Measurements from ENCODE around the gene EYA2. TPM values are rescaled to one million over a fixed set of nuclear protein-coding genes. Genes with fewer than 3 reads are reported as not detected.

The EYA2 gene
- total and polyA plus RNA-seq, 12 donors = 0.26 to 1.9 (median 0.70) TPM

- H3K27ac ChIP-seq = peak overlapping the region in 1 of 10 donors; percentile 51
- intact Hi-C loops (cut with DNase I) = no loop called here
- ATAC-seq (peak in 4 of 8 donors; percentile 31 to 69 (median 53)), DNase-seq (no peak)
- H3K4me1 ChIP-seq = peaks cover 0 to 7% (median 0%) of the 10 kb centered on the region in 9 donors
- H3K36me3 ChIP-seq = no peaks in the 10 kb centered on the region
- TF ChIP-seq, protein P1, sequence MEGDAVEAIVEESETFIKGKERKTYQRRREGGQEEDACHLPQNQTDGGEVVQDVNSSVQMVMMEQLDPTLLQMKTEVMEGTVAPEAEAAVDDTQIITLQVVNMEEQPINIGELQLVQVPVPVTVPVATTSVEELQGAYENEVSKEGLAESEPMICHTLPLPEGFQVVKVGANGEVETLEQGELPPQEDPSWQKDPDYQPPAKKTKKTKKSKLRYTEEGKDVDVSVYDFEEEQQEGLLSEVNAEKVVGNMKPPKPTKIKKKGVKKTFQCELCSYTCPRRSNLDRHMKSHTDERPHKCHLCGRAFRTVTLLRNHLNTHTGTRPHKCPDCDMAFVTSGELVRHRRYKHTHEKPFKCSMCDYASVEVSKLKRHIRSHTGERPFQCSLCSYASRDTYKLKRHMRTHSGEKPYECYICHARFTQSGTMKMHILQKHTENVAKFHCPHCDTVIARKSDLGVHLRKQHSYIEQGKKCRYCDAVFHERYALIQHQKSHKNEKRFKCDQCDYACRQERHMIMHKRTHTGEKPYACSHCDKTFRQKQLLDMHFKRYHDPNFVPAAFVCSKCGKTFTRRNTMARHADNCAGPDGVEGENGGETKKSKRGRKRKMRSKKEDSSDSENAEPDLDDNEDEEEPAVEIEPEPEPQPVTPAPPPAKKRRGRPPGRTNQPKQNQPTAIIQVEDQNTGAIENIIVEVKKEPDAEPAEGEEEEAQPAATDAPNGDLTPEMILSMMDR (IDR thresholded peaks at IDR 0.05) = no peak
- H3K9me3 ChIP-seq = peaks cover 0 to 3% (median 0%) of the 10 kb centered on the region in 11 donors
- H3K27me3 ChIP-seq = peaks cover 0 to 10% (median 5%) of the 10 kb centered on the region in 7 donors
- WGBS, 2 donors = 51 to 60% methylated on average over 9 of the region's 9 CpGs
- no peak overlapping the region for H3K4me3 ChIP-seq
Measured at GRCh38 chr20:46945465-46945864, 50.8 kb downstream of the EYA2 start.

DNA sequence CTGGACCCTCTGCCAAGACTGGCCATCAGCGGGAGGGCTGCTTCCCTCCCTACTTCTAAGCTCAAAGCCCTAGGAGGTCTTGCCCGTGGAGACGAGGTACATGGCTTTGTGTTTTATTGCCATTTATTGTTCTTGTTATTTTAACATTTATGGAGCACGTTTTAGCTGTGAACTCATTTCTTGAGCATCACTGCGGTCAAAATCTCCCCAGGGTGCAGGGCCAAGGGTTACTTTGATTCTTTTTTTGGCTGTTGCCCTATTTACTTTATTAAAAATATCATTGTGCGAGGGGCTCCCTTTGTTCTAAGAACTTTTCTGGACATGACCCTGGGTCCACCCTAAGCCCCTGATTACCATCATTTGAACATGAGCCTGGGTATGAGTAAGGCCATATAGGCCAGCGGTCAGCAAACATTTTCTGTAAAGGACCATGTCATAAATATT lies 51.6 kb downstream of the EYA2 start:
- peaks cover 0 to 7% (median 0%) of the 10 kb centered on the region in 9 donors for H3K4me1 ChIP-seq
- H3K36me3 ChIP-seq = no peaks in the 10 kb centered on the region
- peaks cover 0 to 8% (median 1%) of the 10 kb centered on the region in 7 donors for H3K27me3 ChIP-seq
- H3K27ac ChIP-seq = peak overlapping the region in 3 of 10 donors; percentile 7 to 51 (median 30)
- H3K4me3 ChIP-seq = no peak overlapping the region
- intact Hi-C loops (cut with DNase I) = no loop called here
- TF ChIP-seq, protein P1 (IDR thresholded peaks at IDR 0.05) = no peak
- H3K9me3 ChIP-seq = peaks cover 0 to 3% (median 0%) of the 10 kb centered on the region in 11 donors
- 70 to 76% methylated on average over 7 of the region's 7 CpGs for WGBS, 2 donors
- ATAC-seq = peak; percentile 9 to 54 (median 42)
- DNase-seq = no peak

DNA sequence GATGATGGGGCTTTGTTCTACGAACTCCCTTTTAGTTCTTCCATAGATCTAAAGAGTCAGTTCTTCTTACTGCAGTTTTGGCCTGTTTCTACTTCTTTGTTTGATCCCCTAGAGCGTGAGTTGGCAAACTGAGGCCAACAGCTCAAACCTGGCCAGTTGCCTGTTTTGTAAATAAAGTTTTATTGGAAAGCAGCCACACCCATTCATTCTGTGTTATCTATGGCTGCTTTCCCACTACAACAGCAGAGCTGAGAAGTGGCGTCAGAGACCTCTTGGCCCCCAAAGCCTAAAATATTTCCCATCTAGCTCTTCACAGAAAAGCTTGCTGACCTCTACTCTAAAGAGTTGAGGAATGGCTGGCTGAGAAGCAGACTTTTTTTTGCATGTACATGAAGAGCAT lies 52.2 kb downstream of the EYA2 start:
- no peak overlapping the region for H3K4me3 ChIP-seq
- intact Hi-C loops (cut with DNase I) = no loop called here
- peak overlapping the region in 1 of 10 donors; percentile 30 for H3K27ac ChIP-seq
- WGBS, 2 donors = 68 to 72% methylated on average over 3 of the region's 3 CpGs
- peaks cover 0 to 7% (median 0%) of the 10 kb centered on the region in 9 donors for H3K4me1 ChIP-seq
- peak in 1 of 8 donors; percentile 50 for ATAC-seq
- H3K9me3 ChIP-seq = peaks cover 0 to 3% (median 0%) of the 10 kb centered on the region in 11 donors
- peaks cover 0 to 8% (median 0%) of the 10 kb centered on the region in 7 donors for H3K27me3 ChIP-seq
- no peak for DNase-seq
- no peaks in the 10 kb centered on the region for H3K36me3 ChIP-seq
- TF ChIP-seq, protein P1 (IDR thresholded peaks at IDR 0.05) = no peak

GRCh38 chr20:46948081-46948480 lies 53.4 kb downstream of the EYA2 start:
- H3K9me3 ChIP-seq = peaks cover 0 to 3% (median 0%) of the 10 kb centered on the region in 11 donors
- intact Hi-C loops (cut with DNase I) = no loop called here
- H3K4me1 ChIP-seq = peaks cover 0 to 7% (median 0%) of the 10 kb centered on the region in 9 donors
- TF ChIP-seq, protein P1 (IDR thresholded peaks at IDR 0.05) = no peak
- WGBS, 2 donors = 80 to 84% methylated on average over 3 of the region's 3 CpGs
- H3K4me3 ChIP-seq = no peak overlapping the region
- DNase-seq (no peak), ATAC-seq (no peak)
- no peaks in the 10 kb centered on the region for H3K36me3 ChIP-seq
- no peak overlapping the region for H3K27ac ChIP-seq
- peaks cover 0 to 11% (median 0%) of the 10 kb centered on the region in 7 donors for H3K27me3 ChIP-seq
